GM19043 (cell line): Measurements from ENCODE around the gene CDKN2D.
"Not testable (repeated sequence)": the region's sequence is repeated elsewhere in the genome, so short reads cannot be mapped to it uniquely, and the experiment has no call there.

Experiments used
- ATAC-seq: cut with Tn5 transposase; IDR thresholded peaks from one replicate; pipeline ENCODE4 v1.9.1; 2021; ENCODE audit warnings: low read depth; ENCODE audit not compliant: unreplicated experiment

The CDKN2D gene

DNA sequence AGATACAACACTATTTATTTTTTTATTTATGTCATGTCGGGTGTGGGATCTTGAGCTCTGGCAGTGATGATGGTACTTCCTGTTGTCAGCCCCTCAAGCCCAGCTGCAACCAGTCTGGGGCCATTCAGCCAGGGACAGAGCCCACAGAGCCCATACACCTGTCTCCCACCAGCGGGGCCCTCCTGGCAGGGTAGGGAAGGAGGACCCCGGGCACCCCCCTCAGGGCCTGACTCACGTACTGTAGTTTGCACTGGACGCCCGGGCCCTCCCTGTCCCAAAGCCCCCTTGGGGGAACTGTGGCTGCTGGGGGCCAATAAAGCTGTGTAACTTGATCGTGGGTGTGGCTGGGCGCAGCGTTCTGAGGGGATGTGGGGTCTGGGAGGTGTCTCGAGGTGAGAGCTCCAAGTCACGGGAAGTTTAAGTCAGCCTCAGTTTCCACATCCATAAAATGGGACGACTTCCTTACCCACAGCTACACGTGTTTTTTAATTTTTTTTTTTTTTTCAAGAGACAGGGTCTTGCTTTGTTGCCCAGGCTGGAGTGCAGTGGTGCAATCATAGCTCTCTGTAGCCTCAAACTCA lies 15.6 kb downstream of the CDKN2D start:
- ATAC-seq: no peak

DNA sequence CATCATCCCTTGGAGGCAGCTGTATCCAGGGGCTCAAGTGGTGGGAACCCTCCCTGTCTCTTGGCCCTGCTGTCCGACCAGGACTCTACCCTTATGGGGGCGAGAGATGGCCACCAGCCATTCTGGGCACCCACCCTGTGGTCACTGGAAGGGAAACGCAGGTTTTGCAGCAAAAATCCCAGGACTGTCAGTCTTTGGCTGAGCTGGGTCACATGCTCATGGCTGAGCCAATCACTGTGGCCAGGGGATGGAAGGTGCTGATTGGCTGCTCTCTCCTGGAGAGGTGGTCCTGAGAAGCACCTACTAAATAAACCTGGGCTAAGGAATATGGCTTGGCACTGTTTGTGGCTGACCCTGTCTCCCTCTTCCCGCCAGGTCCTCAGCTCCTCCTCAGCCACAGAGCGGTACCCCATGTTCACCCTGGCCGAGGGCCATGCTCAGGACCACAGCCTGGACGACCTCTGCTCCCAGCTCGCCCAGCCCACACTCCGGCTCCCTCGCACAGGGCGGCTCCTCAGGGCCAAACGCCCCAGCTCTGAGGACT lies 16.2 kb downstream of the CDKN2D start:
- ATAC-seq: no peak

DNA sequence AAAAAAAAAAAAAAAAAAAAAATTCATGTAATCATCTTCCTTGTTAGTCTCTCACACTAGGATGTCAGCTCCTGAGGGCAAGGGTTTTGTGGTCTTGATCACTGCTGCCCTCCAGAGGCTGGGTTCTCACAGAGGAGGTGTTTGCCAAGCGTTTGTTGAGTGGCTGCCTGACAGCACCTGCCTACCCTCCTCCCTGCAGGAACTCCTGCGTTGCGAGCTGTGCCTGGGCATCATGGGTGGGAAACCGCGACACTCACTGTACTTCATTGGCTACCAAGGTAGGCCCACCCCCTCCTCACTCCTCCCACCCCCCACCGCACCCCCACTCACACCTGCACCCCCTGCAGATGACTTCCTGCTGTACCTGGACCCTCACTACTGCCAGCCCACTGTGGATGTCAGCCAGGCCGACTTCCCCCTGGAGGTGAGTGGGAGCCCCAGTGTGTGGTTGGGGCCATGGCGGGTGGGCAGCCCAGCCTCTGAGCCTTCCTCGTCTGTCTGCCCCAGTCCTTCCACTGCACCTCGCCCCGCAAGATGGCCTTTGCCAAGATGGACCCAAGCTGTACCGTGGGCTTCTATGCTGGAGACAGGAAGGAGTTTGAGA lies 17.0 kb downstream of the CDKN2D start:
- ATAC-seq: no peak

DNA sequence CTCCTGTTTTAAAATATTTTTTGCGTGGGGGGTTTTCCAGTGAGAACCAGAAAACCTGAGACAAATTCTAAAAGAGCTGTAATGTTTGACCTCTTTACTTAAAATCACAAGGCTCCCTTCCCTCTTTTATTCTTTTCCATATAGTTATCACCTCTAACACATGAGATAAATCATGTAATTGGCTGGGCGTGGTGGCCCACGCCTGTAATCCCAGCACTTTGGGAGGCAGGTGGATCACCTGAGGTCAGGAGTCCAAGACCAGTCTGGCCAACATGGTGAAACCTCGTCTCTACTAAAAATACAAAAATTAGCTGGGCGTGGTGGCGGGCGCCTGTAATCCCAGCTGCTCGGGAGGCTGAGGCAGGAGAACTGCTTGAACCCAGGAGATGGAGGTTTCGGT lies 17.8 kb downstream of the CDKN2D start:
- not testable (repeated sequence) for ATAC-seq

DNA sequence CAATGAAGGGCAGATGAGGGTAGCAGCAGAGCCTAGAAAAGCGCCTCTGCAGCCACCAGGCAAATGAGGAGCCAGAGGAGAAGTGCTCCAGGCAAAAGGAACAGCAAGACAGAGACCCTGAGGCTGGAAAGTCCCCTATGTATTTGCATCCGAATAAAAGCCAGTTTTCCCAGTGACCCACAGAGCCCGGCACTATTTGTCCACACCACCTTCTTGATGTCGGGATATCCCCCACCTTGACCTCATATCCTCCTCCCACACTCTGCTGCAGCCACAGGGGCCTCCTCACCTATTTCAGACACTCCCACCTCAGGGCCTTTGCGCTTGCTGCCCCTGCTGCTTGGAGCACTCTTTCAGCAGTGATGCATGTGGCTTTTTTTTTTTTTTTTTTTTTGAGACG lies 18.4 kb downstream of the CDKN2D start:
- ATAC-seq: no peak

DNA sequence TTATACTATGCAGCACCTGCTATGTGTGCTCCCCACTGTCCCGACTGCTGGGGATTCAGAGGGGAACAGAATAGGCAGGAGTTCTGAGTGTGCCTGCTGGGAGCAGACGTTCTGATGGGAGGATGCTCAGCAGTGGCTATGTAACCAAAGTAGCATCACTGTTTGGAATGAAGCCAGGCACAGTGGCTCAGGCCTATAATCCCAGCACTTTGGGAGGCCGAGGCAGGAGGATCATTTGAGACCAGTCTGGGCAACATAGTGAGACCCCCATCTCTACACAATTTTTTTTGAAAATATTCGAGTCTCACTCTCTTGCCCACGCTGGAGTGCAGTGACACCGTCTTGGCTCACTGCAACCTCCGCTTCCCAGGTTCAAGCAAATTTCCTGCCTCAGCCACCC lies 19.0 kb downstream of the CDKN2D start:
- no peak for ATAC-seq

DNA sequence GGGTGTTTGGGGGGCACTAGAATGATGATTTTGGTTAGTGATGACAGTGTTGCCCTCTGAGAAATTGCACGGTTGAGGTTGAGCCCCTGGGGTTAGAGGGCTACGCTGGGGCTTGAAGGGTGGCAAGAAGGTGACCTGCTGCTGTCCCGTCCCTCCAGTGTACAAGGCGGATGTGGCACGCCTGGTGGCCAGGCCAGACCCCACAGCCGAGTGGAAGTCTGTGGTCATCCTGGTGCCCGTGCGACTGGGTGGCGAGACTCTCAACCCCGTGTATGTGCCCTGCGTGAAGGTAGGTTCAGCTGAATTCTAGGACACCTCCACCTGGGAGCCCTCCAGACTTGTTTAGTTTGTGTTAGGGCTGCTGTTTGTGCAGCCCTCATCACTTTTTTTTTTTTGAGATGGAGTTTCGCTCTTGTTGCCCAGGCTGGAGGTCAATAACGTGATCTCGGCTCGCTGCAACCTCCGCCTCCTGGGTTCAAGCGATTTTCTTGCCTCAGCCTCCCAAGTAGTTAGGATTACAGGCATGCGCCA lies 20.0 kb downstream of the CDKN2D start:
- ATAC-seq: no peak

DNA sequence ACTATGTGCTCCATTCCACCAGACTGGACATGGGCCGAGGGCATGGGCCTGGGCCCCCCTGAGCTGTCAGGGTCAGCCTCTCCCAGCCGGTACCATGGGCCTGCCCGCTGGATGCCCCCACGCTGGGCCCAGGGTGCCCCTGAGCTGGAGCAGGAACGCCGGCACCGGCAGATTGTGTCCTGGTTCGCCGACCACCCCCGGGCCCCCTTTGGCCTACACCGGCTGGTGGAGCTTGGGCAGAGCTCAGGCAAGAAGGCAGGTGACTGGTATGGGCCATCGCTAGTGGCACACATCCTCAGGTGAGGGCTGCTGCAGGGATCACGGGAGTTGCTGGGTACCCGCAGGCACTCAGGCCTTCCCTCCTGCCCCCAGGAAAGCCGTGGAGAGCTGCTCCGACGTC lies 22.0 kb downstream of the CDKN2D start:
- no peak for ATAC-seq

DNA sequence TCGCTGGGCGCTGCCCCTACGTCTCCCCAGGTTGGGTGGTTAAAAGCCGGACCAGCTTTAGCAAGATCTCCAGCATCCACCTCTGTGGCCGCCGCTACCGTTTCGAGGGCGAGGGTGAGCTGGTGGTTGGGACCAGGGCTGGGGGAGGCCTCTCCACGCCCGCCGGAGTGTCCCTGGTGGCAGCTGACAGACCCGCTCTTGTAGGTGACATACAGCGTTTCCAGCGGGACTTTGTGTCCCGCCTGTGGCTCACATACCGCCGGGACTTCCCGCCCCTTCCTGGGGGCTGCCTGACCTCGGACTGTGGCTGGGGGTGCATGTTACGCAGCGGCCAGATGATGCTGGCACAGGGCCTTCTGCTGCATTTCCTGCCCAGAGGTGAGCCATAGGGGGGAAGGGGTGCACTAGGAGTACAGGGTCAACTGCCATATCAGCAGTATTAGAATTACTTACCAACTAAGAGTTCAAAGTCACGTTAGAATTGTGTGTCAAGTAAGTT lies 24.0 kb downstream of the CDKN2D start:
- no peak for ATAC-seq

DNA sequence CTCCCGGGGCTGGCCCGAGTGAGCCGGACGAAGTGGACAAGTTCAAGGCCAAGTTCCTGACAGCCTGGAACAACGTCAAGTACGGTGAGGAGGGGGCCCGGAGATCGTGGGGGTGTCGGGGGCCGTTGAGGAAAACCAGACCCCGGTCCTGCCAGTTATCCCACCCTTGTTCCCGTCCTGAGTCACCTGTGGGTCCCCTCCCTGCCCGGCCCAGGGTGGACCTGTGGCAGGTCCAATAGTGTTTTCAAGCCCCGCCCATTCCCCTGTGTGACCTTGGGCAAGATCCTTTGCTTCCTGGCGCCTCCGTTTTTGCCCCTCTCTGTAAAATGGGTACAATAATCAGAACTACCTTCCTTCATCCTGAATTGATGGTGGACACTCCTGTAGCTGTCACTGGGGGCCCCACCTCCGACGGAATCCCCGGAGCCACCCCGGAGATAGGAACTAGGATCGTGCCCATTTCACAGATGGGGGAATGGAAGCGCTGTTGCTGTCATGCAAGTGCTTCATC lies 24.5 kb downstream of the CDKN2D start:
- ATAC-seq: no peak

DNA sequence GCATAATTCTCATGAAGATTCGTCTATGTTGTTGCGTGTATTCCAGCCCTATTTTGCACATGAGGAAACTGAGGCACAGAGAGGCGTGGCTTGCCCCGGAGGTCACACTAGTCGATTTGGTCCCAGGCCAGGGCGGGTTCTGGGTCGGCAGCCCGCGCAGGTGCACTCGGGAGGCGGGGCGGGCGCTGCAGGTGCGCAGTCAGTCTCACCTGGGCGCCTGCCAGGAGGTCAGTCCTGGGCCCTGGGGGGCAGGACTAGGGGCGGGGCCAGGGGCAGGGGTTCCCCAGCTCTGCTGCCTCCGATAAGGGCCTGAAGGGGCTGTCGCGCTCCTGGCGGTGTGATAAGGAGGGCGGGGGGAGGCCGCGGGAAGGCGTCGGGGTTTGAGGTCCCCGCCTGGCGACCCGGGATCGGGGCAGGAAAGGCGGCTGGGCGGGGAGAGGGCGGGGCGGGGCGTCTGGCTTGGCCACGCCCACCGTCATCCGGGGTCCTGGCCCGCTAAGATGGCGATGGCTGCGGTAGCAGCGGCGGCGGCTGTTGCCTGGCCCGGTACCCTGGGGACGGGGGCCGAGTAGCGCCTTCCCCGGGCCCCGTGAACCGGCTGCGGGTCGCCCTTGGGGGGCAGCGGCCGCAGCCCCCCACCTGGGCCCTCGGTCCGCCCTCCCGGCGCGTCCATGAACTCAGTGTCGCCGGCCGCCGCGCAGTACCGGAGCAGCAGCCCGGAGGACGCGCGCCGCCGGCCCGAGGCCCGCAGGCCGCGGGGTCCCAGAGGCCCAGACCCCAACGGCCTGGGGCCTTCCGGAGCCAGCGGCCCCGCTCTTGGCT lies 25.1 kb downstream of the CDKN2D start, which contains the start of gene ATG4D:
TSS of gene ATG4D (plus strand) at position 485 of the 822 bp plus-strand sequence. CDS start at position 672, 187 bp downstream.
- ATAC-seq: no peak

DNA sequence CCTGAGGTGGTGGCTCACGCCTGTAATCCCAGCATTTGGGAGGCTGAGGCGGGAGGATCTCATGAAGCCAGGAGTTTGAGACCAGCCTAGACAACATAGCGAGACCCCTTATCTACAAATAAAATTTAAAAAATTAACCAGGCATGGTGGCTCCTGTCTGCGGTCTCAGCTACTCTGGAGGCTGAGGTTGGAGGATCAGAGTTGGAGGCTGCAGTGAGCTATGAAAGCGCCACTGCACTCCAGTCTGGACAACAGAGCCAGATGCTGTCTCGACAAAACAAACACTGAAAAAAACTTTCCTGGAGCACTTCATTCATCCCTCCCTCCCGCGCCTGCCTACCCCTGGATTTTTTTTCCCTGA lies 25.7 kb downstream of the CDKN2D start:
- ATAC-seq: no peak

DNA sequence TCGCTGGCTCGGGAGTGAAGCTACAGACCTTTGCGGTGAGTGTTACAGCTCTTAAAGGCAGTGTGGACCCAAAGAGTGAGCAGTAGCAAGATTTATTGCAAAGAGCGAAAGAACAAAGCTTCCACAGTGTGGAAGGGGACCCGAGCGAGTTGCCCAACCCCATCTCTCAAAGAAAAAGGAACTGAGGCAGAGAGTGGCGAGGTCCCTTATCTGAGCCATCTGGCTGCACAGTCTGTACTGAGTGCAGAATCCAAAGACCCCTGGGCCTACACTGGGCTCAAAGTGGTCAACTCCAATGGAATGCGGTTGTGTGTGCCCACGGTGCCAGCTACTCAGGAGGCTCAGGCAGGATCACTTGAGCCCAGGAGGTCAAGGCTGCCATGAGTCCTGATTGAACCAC lies 29.8 kb downstream of the CDKN2D start:
- not testable (repeated sequence) for ATAC-seq

DNA sequence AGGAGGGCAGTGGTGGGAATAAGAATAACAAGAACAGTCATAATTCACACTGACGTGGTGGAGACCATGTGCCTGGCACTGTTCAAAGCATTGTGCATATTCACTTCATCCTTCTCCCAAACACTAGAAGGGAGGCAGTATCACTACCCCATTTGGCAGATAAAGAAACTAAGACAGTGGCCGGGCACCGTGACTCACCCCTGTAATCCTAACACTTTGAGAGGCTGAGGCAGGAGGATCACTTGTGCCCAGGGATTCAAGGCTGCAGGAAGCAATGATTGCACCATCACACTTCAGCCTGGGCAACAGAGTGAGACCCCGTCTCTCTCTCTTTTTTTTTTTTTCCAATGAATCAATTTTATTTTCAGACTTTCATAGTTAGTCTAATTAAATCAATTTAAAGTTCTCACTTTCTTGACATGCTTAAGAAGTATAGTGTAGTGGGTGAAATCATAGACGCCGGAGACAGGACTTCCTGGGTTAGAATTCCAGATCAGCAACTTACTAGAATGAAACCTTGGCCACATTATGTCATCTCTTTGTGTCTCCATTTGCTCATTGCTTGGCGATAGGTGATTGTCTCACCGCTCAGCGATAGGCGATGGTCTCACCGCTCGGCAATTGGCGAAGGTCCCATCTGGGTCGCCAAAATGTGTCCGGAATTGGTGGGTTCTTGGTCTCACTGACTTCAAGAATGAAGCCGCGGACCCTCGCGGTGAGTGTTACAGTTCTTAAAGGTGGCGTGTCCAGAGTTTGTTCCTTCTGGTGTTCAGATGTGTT lies 30.4 kb downstream of the CDKN2D start:
- ATAC-seq: no peak

DNA sequence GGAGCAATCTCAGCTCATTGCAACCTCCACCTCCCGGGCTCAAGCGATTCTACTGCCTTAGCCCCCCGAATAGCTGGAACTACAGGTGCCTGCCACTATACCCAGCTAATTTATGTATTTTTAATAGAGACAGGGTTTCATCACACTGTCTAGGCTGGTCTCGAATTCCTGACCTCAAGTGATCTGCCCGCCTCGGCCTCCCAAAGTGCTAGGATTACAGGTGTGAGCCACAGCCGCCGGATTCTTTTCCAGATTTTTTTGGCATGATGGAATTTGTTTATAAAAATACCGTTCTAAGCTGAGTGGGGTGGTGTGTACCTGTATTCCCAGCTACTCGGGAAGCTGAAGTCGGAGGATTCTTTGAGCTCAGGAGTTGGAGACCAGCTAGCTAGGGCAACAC lies 31.1 kb downstream of the CDKN2D start:
- ATAC-seq: no peak

DNA sequence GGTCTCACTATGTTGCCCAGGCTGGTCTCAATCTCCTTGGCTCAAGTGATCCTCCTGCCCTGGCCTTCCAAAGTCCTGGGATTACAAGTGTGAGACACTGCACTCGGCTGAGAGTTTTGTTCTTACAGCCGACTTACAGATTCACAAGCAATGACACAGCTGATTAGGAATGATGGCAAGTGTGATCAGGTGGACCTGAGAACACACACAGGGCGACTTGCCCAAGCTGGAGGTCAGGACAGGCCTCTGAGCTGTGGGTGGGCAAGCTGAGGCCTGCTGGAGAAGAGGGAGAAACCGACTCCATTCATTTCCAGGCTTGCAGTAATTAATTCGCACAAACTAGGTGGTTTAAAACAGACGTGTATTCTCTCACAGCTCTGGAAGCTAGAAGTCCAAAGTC lies 33.2 kb downstream of the CDKN2D start:
- no peak for ATAC-seq

DNA sequence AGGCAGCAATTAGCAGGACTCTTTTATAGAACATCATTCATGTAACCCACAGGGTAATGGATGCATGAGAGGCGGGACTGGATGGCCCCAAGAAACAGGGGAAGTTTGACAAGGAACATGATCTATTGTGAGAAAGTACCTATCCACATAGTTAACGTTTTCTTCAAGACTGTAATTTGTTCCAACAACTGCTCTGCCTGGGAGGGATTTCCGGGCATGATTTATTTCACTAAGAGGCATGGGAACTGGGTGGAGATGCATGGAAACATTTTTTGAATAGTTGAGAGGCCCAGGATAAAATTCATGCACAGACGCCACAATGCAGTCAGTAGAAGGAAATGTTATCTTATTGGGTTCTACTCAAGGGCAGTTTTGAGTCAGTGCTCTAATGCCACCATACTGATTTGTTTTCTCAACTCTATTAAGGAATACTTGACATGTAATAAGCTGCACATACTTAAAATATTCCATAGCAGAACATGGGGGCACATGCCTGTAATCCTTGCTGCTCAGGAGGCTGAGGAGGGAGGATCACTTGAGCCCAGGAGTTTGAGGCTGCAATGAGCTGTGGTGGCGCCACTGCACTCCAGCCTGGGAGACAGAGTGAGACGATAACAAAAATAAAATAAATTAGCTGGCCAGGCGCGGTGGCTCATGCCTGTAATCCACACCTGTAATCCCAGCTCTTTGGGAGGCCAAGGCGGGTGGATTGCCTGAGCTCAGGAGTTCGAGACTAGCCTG lies 35.0 kb downstream of the CDKN2D start:
- no peak for ATAC-seq

DNA sequence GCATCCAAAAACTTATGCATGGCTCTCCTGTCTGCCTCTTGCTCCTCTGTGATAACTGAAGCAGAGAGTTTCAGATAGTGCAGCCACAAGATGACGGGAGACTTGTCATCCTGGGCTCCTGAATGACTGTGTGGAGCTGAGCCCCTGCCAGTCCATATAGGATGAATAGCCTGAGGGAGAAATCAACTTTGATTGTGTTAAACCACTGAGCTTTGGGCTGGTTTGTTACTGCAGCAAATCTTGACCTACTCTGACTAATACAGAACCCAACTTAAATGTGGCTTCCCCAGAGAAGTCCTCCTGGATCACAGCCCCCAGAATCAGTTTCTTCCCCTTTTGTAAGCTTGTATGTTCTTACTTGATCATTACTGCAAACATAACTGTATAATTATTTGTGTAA lies 36.3 kb downstream of the CDKN2D start:
- no peak for ATAC-seq

DNA sequence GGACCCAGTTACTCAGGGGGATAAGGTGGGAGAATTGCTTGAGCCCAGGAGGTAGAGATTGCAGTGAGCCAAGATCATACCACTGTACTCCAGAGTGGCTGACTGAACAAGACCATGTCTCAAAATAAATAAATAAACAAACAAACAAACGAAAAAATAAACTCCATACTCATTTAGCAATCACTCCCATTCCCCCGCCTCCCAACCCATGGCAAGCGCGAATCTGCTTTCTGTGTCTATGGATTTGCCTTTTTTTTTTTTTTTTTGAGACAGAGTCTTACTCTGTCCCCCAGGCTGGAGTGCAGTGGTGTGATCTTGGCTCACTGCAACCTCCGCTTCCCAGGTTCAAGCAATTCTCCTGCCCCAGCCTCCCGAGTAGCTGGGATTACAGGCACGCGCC lies 41.9 kb downstream of the CDKN2D start:
- not testable (repeated sequence) for ATAC-seq

DNA sequence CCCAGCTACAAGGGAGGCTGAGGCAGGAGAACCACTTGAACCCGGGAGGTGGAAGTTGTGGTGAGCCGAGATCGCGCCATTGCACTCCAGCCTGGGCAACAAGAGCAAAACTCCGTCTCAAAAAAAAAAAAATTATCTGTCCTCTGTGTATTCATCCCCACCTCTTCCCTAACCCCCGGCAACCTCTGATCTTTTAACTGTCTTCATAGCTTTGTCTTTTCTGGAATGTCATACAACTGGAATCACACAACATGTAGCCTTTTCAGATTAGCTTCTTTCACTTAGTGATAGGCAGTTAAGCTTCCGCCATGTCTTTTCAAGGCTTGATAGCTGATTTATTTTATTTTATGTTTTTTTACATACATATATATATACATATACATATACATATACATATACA lies 43.1 kb downstream of the CDKN2D start:
- no peak for ATAC-seq
